Ectodermal cell (in vitro differentiated cells): ENCODE data around the gene AJM1.
"Not testable (repeated sequence)": the region's sequence is repeated elsewhere in the genome, so short reads cannot be mapped to it uniquely, and the experiment has no call there.

Source experiments
- H3K27ac ChIP-seq: 2 replicates; pipeline ENCODE4 v1.7.0; 2013; ENCODE audit warnings: mild to moderate bottlenecking, low read depth, low read length; ENCODE audit not compliant: insufficient read depth, poor library complexity, severe bottlenecking
- H3K27me3 ChIP-seq: 2 replicates; pipeline ENCODE4 v1.7.0; 2013; ENCODE audit warnings: mild to moderate bottlenecking, low read length; ENCODE audit not compliant: insufficient read depth, control insufficient read depth, poor library complexity, severe bottlenecking
- H3K36me3 ChIP-seq: one replicate; pipeline ENCODE4 v1.7.0; 2013; ENCODE audit warnings: low read length; ENCODE audit not compliant: control insufficient read depth, insufficient read depth
- H3K4me1 ChIP-seq: one replicate; pipeline ENCODE4 v1.7.0; 2013; ENCODE audit warnings: low read length; ENCODE audit not compliant: control insufficient read depth, insufficient read depth
- H3K4me3 ChIP-seq: 2 replicates; pipeline ENCODE4 v1.7.0; 2013; ENCODE audit warnings: low read depth, low read length, control low read depth; ENCODE audit not compliant: insufficient read depth
- H3K9me3 ChIP-seq: 2 replicates; pipeline ENCODE4 v1.7.0; 2013; ENCODE audit warnings: mild to moderate bottlenecking, low read length, moderate library complexity; ENCODE audit not compliant: control insufficient read depth
- WGBS, 2 experiments: methylation state at CpG; one replicate each; pipeline ENCODE4 v1.1.7; 2013; ENCODE audit warnings: missing lambda C conversion rate in 2 of 2; 5-methylcytosine and 5-hydroxymethylcytosine counted together

AJM1 gene

DNA sequence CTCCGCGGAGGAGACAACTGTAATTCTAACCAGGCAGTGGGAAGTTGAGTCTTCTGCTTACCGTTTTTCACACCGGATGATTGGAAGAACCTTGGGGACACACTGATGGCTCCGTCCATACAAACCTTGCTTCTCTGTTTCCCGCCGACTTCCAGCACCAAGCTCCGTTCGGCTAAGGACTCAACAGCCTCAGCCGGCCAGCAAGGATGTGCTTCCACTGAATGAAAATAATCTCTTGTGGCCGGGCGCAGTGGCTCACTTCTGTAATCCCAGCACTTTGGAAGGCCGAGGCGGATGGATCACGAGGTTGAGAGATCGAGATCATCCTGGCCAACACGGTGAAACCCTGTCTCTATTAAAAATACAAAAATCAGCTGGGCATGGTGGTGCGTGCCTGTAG is 25.6 kb downstream of the AJM1 start:
- WGBS, 2 experiments, result 94 to 96% methylated on average over 18 of the region's 18 CpGs
- no peak overlapping the region for H3K27ac ChIP-seq
- H3K4me3 ChIP-seq, result no peak overlapping the region
- H3K36me3 ChIP-seq, result peaks cover 13% of the 10 kb centered on the region
- no peaks in the 10 kb centered on the region for H3K27me3 ChIP-seq
- H3K4me1 ChIP-seq, result peaks cover 7% of the 10 kb centered on the region
- no peaks in the 10 kb centered on the region for H3K9me3 ChIP-seq

DNA sequence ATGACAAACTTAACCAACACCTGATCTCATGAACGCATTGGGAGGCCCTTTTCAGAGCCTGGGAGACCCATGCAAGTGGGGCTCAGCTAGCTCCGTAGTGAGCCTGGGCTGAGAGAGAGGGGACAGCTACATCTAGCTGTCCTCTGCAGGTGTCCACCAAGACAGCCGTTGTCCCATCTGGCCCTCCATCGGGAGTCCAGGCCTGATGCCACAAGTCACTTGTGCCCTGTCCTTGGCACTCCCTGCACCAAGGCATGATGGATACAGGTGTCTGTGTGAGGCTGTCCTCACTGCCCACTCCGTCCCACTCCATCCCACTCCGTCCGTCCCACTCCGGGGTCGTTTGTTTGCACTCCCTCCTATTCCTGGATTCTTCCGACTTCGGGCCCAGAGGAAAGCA is 26.4 kb downstream of the AJM1 start:
- Histone ChIP-seq H3K4me1 (peaks cover 7% of the 10 kb centered on the region), H3K9me3 (no peaks in the 10 kb centered on the region), H3K4me3 (no peak overlapping the region), H3K27ac (no peak overlapping the region), H3K36me3 (peaks cover 6% of the 10 kb centered on the region), H3K27me3 (no peaks in the 10 kb centered on the region)
- 95 to 96% methylated on average over 11 of the region's 11 CpGs for WGBS, 2 experiments

DNA sequence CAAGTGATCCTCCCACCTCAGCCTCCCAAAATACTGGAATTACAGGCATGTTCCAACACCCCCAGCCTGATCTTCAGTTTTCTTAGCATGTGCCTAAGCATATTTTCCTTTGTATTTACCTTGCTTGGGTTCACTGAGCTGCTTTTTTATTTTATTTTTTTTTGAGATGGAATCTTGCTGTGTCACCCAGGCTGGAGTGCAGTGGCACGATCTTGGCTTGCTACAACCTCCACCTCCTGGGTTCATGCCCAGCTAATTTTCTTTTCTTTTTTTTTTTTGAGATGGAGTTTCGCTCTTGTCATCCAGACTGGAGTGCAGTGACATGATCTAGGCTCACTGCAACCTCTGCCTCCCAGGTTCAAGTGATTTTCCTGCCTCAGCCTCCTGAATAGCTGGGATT is 27.3 kb downstream of the AJM1 start:
- 91 to 93% methylated on average over 2 of the region's 2 CpGs for WGBS, 2 experiments
- H3K27me3 ChIP-seq, H3K9me3 ChIP-seq, H3K27ac ChIP-seq, H3K4me1 ChIP-seq, H3K36me3 ChIP-seq, H3K4me3 ChIP-seq: not testable (repeated sequence)

DNA sequence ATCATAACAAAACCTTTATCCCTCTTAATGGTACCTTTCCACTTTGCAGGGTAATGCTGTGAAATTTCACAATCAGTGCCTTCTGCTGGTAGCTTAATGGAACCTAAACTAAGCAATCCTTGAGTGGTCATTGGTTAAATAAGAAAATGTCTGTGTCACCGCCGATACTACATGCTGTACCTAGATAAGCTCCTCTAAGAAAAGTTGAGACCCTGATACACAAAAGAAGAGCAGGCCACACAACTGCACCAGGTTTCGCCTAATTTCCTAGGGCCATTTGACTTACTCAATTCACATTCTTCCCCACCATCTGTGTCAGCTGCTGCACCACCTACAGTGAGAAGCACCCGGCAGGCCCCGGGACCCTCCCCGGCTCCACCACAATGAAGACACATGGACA is 32.9 kb downstream of the AJM1 start:
- no peak overlapping the region for H3K4me3 ChIP-seq
- H3K36me3 ChIP-seq, result no peaks in the 10 kb centered on the region
- H3K9me3 ChIP-seq, result no peaks in the 10 kb centered on the region
- no peak overlapping the region for H3K27ac ChIP-seq
- 91 to 92% methylated on average over 6 of the region's 6 CpGs for WGBS, 2 experiments
- H3K27me3 ChIP-seq, result no peaks in the 10 kb centered on the region
- H3K4me1 ChIP-seq, result no peaks in the 10 kb centered on the region

DNA sequence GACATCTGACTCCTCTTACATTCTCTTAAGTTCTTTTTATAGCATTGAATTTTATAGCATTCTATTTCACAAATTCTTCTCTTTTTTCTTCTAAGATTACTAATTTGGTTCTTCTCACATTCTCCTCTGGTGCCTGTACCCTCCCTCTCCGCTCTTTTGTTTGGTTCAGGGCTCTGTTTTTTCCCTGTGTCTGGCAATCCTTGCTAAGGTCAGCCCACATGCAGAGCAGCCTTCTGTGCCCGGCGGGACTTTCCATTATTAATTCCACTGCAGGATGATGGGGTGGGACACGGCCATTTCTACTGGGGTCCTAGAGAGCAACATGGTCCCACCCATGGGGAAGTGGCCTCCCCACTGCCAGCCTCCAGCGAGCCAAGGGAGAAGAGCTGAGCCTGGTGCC is 34.2 kb downstream of the AJM1 start:
- no peaks in the 10 kb centered on the region for H3K36me3 ChIP-seq
- no peaks in the 10 kb centered on the region for H3K27me3 ChIP-seq
- H3K27ac ChIP-seq, result no peak overlapping the region
- WGBS, 2 experiments, result 73 to 78% methylated on average over 5 of the region's 5 CpGs
- H3K9me3 ChIP-seq, result no peaks in the 10 kb centered on the region
- H3K4me1 ChIP-seq, result peaks cover under 1% of the 10 kb centered on the region
- no peak overlapping the region for H3K4me3 ChIP-seq

DNA sequence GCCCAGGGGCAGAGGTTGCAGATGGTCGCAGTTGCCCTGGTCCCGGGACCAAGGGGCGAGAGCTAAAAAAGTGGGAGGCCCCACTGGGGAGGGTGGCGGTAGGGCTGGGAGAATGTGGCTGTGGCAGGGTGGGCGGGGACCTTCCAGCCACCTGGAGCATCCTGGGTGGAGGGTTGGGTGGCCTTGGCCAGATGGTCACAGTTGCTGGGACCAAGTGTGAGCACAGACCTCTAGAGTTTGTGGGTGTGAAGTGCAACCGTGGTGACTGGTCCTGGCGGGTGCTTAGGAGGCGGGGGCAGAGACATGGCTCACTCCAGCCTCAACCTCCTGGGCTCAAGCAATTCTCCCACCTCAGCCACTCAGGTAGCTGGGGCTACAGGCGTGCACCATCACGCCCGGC is 38.4 kb downstream of the AJM1 start:
- Histone ChIP-seq H3K4me1 (peaks cover 5% of the 10 kb centered on the region), H3K4me3 (no peak overlapping the region), H3K27ac (no peak overlapping the region), H3K9me3 (no peaks in the 10 kb centered on the region), H3K36me3 (no peaks in the 10 kb centered on the region), H3K27me3 (no peaks in the 10 kb centered on the region)
- 86 to 88% methylated on average over 11 of the region's 11 CpGs for WGBS, 2 experiments

DNA sequence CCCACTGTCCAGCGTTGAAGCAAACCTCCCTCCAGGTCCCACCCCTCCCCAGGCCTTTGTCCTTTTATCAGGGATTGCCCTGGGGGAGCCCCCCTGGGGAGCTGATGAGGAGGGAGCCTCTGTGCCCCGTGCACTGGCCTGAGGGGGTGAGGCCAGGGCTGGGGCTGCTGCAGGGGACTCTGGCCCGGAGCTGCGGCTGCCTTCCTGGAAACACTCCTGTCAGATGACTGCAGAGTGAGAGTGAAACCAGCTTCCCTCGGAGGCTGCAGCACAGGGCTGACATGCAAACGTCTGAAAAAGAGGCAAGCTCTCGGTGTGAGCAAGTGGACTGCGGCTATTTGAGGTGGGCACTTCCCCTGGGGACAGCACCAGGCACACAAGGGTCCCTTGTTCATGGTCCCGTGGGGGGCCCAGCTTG is 39.4 kb downstream of the AJM1 start:
- no peaks in the 10 kb centered on the region for H3K27me3 ChIP-seq
- no peak overlapping the region for H3K4me3 ChIP-seq
- no peak overlapping the region for H3K27ac ChIP-seq
- no peaks in the 10 kb centered on the region for H3K9me3 ChIP-seq
- peaks cover 5% of the 10 kb centered on the region for H3K4me1 ChIP-seq
- 36 to 43% methylated on average over 9 of the region's 9 CpGs for WGBS, 2 experiments
- no peaks in the 10 kb centered on the region for H3K36me3 ChIP-seq

DNA sequence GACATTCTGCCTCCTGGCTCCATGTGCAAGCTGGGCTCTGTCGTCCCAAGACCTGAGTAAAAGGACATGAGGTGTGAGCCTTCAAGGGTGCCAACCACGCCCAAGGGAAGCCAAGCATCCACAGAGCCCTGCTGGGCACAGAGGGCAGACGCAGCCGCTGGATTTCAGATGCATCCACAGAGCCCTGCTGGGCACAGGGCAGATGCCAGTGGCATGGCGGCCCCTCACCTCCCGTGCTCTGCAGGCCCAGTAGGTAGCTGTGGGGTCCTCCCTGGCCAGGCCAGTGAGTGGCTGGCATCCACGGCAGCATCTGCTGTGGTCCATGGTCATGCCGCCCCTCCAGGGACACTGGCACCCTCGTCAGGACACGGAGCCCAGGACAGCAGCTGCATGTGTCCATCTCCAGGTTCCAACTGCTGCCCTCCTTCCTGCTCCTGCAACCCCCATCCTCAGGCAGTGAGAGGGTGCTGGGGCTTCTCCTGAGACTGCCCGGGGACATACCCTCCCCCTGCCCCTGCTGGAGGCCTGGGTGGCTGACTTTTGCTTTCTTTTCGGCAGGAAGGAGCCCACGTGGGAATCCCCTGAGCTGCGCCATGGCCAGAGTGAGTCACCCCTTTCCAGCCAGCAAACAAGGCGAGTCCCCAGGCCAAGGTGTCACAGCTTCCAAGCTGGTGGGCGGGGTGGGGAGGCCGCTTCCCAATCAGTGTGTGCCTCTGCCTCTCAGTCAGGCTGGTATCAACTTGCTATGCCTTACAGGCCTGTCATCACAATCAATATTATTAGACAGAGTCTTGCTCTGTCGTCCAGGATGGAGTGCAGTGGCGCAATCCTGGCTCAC is 40.0 kb downstream of the AJM1 start:
- WGBS, 2 experiments, result 73 to 77% methylated on average over 19 of the region's 19 CpGs
- no peaks in the 10 kb centered on the region for H3K27me3 ChIP-seq
- H3K27ac ChIP-seq, result no peak overlapping the region
- H3K36me3 ChIP-seq, result no peaks in the 10 kb centered on the region
- H3K4me1 ChIP-seq, result peaks cover 5% of the 10 kb centered on the region
- H3K9me3 ChIP-seq, result no peaks in the 10 kb centered on the region
- H3K4me3 ChIP-seq, result no peak overlapping the region

DNA sequence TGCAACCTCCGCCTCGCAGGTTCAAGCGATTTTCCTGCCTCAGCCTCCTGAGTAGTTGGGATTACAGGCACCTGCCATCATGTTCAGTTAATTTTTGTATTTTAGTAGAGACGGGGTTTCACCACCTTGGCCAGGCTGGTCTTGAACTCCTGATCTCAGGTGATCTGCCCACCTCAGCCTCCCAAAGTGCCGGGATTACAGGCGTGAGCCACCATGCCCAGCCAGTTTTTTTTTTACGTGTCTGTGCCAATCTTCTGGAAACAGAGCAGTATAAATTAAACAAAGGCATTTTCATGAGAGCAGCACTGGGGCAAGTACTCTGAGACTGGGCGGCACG is 40.6 kb downstream of the AJM1 start:
- not testable (repeated sequence) for H3K27ac ChIP-seq, H3K9me3 ChIP-seq, H3K4me3 ChIP-seq, H3K36me3 ChIP-seq, H3K4me1 ChIP-seq, H3K27me3 ChIP-seq
- 91 to 95% methylated on average over 9 of the region's 9 CpGs for WGBS, 2 experiments

DNA sequence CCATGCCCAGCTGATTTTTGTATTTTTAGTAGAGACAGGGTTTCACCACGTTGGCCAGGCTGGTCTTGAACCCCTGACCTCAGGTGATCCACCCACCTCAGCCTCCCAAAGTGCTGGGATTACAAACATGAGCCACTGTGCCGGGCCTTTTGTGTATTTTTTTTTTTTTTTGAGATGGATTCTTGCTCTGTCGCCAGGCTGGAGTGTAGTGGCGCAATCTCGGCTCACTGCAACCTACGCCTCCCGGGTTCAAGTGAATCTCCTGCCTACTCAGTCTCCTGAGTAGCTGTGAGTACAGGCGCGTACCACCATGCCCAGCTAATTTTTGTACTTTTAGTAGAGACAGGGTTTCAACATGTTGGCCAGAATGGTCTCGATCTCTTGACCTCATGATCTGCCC is 41.4 kb downstream of the AJM1 start:
- not testable (repeated sequence) for H3K36me3 ChIP-seq, H3K4me3 ChIP-seq, H3K27me3 ChIP-seq, H3K27ac ChIP-seq, H3K4me1 ChIP-seq, H3K9me3 ChIP-seq
- WGBS, 2 experiments, result 93 to 95% methylated on average over 10 of the region's 10 CpGs
